DOHH2 (cell line): Measurements from ENCODE around the gene ELP4.

Source experiments
- EZH2phosphoT487 ChIP-seq: fragments of 200-600 bp; sonication (generic); IDR thresholded peaks from 2 replicates; pipeline ENCODE4 v1.6.1; 2017; ENCODE audit warnings: borderline replicate concordance, mild to moderate bottlenecking, antibody characterized with exemption, low read length, moderate library complexity, mixed read lengths
- TF ChIP-seq, protein P1 (sequence below): fragments of 200-600 bp; sonication (generic); IDR thresholded peaks from one replicate; pipeline ENCODE4 v1.5.1; 2014; ENCODE audit warnings: antibody characterized with exemption, mild to moderate bottlenecking, low read depth, low read length; ENCODE audit not compliant: poor library complexity, severe bottlenecking

DNA sequence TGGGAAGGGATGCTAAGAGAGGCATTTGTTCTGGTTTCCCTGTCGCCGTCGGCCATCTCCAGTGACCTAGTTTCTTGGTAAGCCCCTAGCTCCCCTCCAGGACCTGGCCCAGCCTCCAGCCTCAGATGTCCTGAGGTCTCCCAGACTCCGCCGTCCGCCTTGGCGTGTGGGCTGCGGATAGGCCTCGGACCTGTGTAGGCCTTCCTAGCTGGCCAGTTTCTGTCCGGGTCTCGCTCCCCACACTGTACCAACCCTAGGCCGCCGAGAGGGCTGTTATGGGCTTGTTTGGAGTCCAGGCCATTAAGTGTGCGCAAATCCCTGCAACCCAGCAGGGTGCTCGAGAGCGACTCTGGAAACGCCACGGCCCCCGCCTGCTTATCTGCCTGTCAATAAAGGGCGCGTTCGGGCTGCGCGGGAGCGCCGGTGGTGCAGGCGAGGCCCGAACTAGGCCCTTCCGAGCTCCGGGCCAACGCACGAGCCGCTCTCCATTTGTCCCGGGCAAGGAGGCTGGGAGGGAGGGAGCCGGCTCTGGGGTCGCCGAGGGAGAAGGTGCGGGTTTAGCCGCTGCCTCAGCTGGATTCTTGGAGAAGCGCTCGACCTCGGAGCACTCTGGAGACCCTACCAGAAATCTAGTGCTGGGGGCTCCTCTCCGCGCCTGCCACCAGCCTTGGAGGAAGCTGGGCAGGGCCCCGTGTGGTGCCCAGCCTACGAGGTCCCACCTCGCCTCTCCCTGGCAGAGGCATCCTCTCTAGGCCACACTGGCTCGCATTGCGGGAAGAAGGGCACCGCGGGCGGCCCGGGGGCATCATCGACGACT lies 310.3 kb downstream of the ELP4 start:
- TF ChIP-seq, protein P1, sequence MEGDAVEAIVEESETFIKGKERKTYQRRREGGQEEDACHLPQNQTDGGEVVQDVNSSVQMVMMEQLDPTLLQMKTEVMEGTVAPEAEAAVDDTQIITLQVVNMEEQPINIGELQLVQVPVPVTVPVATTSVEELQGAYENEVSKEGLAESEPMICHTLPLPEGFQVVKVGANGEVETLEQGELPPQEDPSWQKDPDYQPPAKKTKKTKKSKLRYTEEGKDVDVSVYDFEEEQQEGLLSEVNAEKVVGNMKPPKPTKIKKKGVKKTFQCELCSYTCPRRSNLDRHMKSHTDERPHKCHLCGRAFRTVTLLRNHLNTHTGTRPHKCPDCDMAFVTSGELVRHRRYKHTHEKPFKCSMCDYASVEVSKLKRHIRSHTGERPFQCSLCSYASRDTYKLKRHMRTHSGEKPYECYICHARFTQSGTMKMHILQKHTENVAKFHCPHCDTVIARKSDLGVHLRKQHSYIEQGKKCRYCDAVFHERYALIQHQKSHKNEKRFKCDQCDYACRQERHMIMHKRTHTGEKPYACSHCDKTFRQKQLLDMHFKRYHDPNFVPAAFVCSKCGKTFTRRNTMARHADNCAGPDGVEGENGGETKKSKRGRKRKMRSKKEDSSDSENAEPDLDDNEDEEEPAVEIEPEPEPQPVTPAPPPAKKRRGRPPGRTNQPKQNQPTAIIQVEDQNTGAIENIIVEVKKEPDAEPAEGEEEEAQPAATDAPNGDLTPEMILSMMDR: no peak
- no peak for TF ChIP-seq EZH2phosphoT487
